Activated T-cell treated with anti-CD3 and anti-CD28 coated beads, Interleukin-2, amount 50 U/mL, for 1 hour (primary cell): Measurements from ENCODE around the gene FCER1G.

ENCODE experiments used
- DNase-seq: peaks from one replicate; pipeline ENCODE4 v3.0.0-alpha.2; 2020

The FCER1G gene

GRCh38 chr1:161189036-161189435, 26.1 kb upstream of the FCER1G start:
- DNase-seq: no peak

DNA sequence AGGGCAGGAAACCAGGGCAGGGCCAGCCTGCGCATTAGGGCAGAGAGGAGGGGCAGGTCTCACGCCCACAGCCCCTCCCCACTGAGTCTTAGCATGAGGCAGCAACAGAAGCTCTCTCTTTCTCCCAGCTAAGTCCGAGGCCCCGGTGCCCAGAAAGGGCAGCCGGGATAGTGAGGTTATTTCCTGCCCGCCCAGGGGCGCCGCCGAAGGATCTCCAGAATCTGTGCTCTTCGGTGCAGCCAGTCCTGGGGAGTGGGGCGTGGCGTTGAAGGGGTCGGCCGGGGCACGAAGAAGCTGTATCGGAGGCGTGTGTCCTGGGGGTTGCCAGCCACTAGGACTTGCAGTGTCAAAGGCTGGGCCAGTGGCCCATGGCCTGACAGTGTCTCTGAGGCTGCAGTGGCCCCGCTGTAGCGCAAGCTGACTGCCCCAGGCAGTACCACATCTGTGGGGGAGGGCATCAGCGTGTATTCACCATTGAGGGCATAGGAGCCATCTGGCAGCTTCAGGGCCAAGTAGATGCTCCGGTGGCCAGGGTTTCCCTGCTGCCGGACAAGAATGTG, 24.1 kb upstream of the FCER1G start:
- no peak for DNase-seq

- DNase-seq: no peak
Observed at GRCh38 chr1:161191971-161192370, 23.1 kb upstream of the FCER1G start.

GRCh38 chr1:161192476-161193465, 22.3 kb upstream of the FCER1G start:
- DNase-seq: peak; percentile 64

GRCh38 chr1:161193561-161194235, 21.4 kb upstream of the FCER1G start:
- no peak for DNase-seq

- DNase-seq: no peak
Observed at GRCh38 chr1:161195171-161195570, 19.9 kb upstream of the FCER1G start.

DNA sequence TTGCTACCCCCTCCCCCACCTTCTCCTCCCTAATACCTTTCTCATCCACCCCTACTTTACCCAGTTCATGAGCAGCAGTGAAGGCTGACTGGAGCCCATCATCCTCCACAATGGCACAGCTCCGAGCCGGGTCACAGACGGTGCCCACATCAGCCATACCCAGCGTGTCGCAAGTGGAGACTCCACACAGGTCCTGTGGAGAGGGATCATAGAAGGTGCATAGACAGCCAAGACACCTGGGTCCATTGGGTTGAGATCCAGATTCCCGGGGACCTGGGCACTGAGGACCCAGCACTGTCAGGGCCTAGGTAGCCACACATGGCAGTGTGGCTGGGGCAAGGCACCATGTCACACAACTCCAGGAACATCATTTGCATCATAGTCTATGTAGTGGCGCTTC, 19.0 kb upstream of the FCER1G start:
- no peak for DNase-seq

GRCh38 chr1:161196521-161197451, 18.3 kb upstream of the FCER1G start:
- DNase-seq: no peak

- no peak for DNase-seq
Observed at GRCh38 chr1:161197560-161198193, 17.4 kb upstream of the FCER1G start.

- DNase-seq: no peak
Observed at GRCh38 chr1:161198194-161198896, 16.8 kb upstream of the FCER1G start.

- DNase-seq: no peak
Observed at GRCh38 chr1:161198897-161199431, 16.1 kb upstream of the FCER1G start, which contains the start of gene ADAMTS4. ADAMTS4 (minus strand) TSS chr1:161199054; CDS start chr1:161198627, 427 bp downstream.

GRCh38 chr1:161199506-161200139, 15.5 kb upstream of the FCER1G start:
- DNase-seq: no peak

DNA sequence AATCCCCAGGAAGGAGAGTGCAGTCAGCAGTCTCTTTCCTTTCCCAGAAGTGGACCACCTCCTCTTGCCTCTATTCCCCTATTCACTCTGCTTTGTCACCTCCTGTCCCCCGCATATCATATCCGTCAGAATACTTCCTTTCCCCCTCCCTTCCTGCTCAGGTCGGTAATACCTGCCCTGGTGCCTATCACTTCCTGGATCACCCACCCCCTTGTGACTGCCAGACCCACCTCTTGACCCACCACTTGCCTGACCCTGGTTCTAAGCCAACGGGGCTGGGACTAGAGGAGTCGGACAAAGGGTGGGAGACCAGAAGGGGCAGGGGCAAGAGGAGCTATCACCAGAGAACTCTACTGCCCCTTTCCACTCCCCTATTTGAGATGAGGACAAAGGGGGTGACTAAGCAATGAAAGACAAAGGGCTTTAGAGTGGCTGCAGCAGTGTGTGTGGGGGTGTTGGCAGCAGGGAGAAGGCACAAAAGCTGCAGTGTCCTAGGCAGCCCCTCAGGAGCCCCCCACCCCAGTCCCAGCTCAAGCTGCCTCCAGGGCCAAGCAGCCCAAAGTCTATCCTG, 14.6 kb upstream of the FCER1G start:
- no peak for DNase-seq

DNA sequence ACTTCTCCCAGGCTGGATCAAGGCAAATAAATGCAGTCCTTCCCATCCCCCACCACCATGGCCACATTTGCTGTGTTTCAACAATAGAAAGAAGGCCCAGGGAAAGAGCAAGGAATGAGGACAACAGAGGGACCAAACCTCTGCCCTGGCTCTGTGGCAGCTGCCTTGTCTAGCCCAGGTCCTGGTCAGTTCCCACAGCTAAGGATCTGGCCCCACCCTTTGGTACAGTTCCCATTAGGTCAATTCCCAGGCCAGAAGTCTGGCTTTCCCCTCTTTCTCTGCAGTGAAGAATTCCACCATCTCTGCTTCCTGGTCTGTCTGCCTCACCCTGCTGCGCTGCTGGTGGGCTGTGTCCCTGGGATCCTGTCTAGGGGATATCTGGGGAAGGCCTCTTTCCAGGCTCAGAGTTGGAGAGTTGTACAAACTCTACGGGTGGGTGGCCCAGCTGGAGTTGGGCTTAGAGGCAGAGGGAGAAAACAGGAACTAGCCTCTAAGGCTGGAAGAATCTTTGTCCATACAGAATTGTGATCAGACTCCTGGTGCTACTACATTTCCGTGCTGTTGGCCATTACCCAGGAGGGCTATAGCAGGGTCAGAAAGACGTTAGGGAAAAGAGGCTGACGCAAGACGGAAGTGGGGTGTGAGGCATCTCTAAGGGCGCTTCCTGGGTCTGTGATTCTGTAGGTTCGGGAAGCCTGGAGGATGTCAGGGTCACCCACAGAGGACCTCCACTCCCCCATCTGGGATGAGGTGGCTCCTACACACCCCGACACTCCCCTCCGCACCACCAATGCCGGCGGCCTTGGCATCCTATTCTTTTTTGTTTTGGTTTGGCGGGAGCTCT, 13.9 kb upstream of the FCER1G start:
- no peak for DNase-seq

DNA sequence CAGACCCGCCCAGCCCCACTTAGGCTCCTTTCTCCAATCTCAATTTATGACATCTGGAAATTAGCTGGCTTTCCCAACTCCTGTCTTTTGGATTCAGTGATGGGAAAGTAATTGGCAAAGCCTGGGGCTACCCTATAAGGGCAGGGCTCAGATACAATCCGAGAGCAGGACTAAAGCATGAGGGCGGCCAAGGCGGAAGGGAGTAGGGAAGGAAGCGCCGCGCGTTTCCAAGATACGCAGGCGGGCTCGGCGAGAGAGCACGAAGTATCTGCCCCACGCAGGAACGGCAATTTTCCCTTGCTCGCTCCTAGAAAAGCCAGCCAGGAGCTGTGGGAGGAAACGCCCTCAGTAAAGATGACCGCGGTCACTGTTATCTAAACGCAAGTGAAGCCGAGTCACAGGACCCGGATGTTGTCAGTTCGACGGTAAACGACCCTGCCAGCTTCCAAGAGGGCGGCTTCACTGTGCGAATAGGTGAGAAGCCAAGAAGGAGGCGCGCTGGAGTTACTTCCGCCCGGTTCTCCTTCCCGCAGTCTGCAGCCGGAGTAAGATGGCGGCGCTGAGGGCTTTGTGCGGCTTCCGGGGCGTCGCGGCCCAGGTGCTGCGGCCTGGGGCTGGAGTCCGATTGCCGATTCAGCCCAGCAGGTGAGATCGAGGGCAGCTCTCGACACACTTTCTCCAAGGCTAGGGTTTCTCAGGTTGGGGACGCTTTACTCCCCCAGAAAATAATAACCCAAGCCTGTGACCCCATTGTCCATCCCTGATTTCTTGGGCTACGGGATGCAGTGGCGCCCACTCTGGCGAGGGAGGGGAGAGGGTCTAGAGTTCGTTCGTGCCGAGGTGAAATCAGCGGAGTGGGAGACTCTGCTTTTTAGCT, 13.0 kb upstream of the FCER1G start, which contains the start of gene NDUFS2:
Gene NDUFS2, plus strand, starts transcription at position 532 of the 877 bp plus-strand sequence. Its CDS starts 19 bp downstream, at position 551.
- DNase-seq: peak; percentile 91

- no peak for DNase-seq
Observed at GRCh38 chr1:161206411-161207140, 8.5 kb upstream of the FCER1G start.

GRCh38 chr1:161207173-161207572, 7.9 kb upstream of the FCER1G start:
- DNase-seq: no peak
